Type B pancreatic cell (in vitro differentiated cells): ENCODE results near the gene SIRPB2. TPM values are rescaled to one million over a fixed set of nuclear protein-coding genes. Genes with fewer than 3 reads are reported as not detected.

ENCODE experiments used
- DNase-seq: peaks from one replicate; pipeline ENCODE4 v3.0.0; 2021; ENCODE audit warnings: mixed read lengths; ENCODE audit not compliant: unreplicated experiment; ENCODE audit errors: extremely low spot score
- H3K27ac Mint-ChIP-seq: 2 replicates; pipeline ENCODE4 v1.8.0; 2021; ENCODE audit warnings: mild to moderate bottlenecking, mixed read lengths
- H3K27me3 Mint-ChIP-seq: 2 replicates; pipeline ENCODE4 v1.8.0; 2021; ENCODE audit warnings: mixed read lengths
- H3K36me3 Mint-ChIP-seq: 2 replicates; pipeline ENCODE4 v1.8.0; 2021; ENCODE audit warnings: mixed read lengths
- H3K4me1 Mint-ChIP-seq: one replicate; pipeline ENCODE4 v1.8.0; 2021; ENCODE audit warnings: mixed read lengths; ENCODE audit not compliant: unreplicated experiment
- H3K4me3 Mint-ChIP-seq: 2 replicates; pipeline ENCODE4 v1.8.0; 2021; ENCODE audit warnings: mild to moderate bottlenecking, mixed read lengths
- H3K9me3 Mint-ChIP-seq: 2 replicates; pipeline ENCODE4 v1.8.0; 2021; ENCODE audit warnings: mixed read lengths
- total RNA-seq: library from RNA; stranded (reverse); gene quantifications from 2 replicates; pipeline ENCODE4 v1.2.1, GENCODE V29; 2021; ENCODE audit warnings: low replicate concordance
- TF ChIP-seq, protein P1 (sequence below): fragments of 200-600 bp; sonication (generic); conservative IDR thresholded peaks from 2 replicates; pipeline ENCODE4 v1.5.0; 2021; ENCODE audit warnings: antibody characterized with exemption, mild to moderate bottlenecking

SIRPB2 gene
- total RNA-seq, 1 donor from 2014 or later, result not detected

DNA sequence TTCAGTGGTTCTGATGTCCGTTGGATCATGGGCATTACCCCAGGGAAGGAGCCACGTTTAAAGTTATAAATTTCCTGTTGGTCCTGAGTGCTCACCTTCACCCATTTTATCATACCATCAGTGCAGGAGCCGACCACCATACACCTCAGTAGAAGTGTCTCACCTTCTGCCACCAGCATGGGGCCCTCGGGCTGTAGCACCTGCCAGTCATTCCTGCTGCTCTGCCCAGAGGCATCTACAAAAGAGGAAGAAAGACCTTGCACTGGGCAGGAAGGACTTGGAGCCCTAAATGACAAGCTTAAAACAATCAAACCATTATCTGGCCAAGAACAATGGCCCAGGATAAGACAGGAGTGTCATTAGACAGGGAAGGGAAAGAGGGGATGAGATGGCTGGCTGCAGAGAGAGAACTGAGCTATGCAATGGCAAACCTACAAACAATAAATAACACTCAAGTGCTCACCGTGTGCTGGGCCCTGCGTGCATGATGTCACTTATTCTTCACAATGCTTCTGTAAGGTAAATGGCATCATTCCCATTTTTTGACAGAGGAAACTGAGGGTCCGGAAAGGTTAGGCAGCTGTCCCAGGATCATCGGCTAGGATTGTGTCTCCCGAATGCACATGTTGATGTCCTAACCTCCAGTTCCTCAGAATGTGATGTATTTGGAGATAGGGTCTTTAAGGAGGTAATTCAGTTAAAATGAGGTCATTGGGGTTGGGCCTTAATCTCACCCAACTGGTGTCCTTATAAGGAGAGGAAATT is 11.2 kb downstream of the SIRPB2 start:
- no peak for DNase-seq
- TF ChIP-seq, protein P1, sequence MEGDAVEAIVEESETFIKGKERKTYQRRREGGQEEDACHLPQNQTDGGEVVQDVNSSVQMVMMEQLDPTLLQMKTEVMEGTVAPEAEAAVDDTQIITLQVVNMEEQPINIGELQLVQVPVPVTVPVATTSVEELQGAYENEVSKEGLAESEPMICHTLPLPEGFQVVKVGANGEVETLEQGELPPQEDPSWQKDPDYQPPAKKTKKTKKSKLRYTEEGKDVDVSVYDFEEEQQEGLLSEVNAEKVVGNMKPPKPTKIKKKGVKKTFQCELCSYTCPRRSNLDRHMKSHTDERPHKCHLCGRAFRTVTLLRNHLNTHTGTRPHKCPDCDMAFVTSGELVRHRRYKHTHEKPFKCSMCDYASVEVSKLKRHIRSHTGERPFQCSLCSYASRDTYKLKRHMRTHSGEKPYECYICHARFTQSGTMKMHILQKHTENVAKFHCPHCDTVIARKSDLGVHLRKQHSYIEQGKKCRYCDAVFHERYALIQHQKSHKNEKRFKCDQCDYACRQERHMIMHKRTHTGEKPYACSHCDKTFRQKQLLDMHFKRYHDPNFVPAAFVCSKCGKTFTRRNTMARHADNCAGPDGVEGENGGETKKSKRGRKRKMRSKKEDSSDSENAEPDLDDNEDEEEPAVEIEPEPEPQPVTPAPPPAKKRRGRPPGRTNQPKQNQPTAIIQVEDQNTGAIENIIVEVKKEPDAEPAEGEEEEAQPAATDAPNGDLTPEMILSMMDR, result no peak
- Mint-ChIP-seq H3K4me1 (no peaks in the 10 kb centered on the region), H3K36me3 (no peaks in the 10 kb centered on the region), H3K27ac (no peak overlapping the region), H3K27me3 (peaks cover 44% of the 10 kb centered on the region), H3K4me3 (no peak overlapping the region), H3K9me3 (no peaks in the 10 kb centered on the region)

DNA sequence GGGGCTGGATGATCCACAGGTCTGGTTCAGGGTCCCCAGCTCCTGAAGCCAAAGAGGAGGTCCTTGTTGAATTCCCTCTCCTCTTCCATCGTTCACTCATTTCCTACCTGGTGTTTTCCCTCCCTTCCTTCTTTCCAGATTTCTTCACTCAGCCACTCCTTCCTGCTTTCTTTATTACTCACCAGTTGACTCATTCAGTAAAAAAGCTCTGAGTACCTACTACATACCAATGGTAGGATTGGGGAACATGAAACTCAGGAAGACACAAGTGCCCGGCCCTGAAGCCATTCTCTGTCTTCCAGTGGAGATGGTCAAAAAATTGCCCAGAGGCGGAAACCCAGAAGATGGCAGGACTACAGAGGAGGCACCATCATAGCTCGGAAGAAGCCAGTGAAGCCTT is 12.7 kb downstream of the SIRPB2 start:
- Mint-ChIP-seq H3K4me1 (no peaks in the 10 kb centered on the region), H3K9me3 (no peaks in the 10 kb centered on the region), H3K36me3 (no peaks in the 10 kb centered on the region), H3K27me3 (peaks cover 31% of the 10 kb centered on the region), H3K27ac (peak overlapping the region; percentile 69), H3K4me3 (no peak overlapping the region)
- TF ChIP-seq, protein P1, result no peak
- DNase-seq, result no peak

DNA sequence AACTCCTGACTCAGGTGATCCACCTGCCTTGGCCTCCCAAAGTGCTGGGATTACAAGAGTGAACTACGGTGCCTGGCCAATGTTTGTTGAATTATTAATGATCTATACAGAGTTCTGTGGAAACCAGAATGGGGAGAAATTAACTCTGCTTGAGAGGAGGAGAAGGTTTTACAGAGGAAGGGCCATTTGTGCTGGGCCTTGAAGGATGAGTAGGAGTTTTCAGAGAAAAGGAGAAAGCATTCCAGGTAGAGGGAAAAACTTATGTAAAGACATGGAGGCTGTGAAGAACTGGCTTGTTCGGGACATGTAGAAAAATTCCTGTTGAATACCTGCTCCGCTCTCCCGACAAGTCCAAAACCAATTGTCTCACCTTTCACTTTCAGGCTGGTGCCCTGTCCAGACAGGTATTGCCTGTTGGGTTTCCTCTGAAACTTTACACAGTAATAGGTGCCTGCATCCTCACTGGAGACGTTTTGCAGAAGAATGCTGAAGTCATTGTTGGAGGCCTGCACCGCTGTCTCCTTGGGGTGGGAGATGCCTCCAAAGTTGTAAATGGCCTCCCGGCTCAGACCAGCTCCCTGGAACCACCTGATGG is 13.2 kb downstream of the SIRPB2 start:
- H3K4me1 Mint-ChIP-seq, result no peaks in the 10 kb centered on the region
- no peak for DNase-seq
- no peaks in the 10 kb centered on the region for H3K9me3 Mint-ChIP-seq
- H3K27me3 Mint-ChIP-seq, result peaks cover 31% of the 10 kb centered on the region
- TF ChIP-seq, protein P1, result no peak
- H3K27ac Mint-ChIP-seq, result peak overlapping the region; percentile 69
- H3K36me3 Mint-ChIP-seq, result no peaks in the 10 kb centered on the region
- H3K4me3 Mint-ChIP-seq, result no peak overlapping the region

DNA sequence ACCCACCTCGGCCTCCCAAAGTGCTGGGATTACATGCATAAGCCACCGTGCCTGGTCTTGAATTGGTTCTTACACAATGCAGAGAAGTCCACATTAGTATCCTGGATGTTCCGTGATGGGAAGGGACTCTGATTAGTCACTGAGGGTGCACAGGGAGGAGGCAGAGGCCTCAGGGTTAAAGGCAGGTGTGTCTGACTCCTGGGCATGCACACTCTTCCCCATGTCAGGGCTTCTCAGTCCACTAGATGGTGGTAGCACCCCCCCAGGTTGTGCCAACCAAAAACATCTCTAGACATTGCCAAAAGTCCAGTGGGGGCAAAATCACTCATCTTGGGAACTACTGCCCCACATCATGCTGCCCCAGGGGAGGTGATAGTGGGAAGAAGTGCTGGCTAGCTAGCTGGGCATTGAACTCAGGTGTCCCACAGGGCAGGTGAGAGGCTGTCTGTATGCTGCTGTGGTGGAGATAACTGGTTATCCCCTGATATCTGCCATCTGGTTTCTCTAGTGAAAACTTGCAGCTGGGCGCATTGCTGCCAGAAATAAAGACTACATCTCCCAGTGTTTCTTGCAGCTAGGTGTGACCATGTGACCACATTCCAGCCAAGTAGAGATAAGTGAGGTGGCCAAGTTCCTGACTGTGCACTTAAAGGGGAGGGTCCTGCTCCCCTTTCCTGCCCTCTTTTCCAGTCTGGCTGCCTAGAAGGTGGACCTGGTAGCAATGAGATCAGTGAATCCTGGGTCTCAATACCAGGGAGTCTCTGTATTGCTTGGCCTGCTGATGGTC is 16.2 kb downstream of the SIRPB2 start:
- Mint-ChIP-seq H3K4me3 (no peak overlapping the region), H3K27me3 (peaks cover 11% of the 10 kb centered on the region), H3K36me3 (no peaks in the 10 kb centered on the region), H3K27ac (peak overlapping the region; percentile 43), H3K9me3 (no peaks in the 10 kb centered on the region), H3K4me1 (peaks cover 2% of the 10 kb centered on the region)
- TF ChIP-seq, protein P1, result no peak
- no peak for DNase-seq

DNA sequence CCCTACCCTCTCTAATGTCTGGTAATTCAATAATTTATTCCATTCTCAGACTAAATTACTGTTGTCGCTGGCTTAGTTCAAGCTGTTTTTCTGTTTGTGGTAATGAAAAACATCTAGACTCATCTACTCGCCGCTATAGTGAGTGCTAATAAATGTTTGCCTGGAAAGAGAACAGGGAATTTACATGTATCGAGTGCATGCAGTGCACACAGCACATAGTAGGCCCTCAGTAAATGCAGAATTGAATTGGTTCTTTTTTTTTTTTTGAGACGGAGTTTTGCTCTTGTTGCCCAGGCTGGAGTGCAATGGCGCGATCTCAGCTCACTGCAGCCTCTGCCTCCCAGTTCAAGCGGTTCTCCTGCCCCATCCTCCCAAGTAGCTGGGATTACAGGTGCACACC is 16.9 kb downstream of the SIRPB2 start:
- H3K27me3 Mint-ChIP-seq, result peaks cover 11% of the 10 kb centered on the region
- no peaks in the 10 kb centered on the region for H3K9me3 Mint-ChIP-seq
- no peaks in the 10 kb centered on the region for H3K36me3 Mint-ChIP-seq
- H3K4me1 Mint-ChIP-seq, result peaks cover 6% of the 10 kb centered on the region
- no peak overlapping the region for H3K4me3 Mint-ChIP-seq
- DNase-seq, result no peak
- TF ChIP-seq, protein P1, result no peak
- no peak overlapping the region for H3K27ac Mint-ChIP-seq
